Measurements from ENCODE around the gene ZNF862.
"Not testable (repeated sequence)": the region's sequence is repeated elsewhere in the genome, so short reads cannot be mapped to it uniquely, and the experiment has no call there.

DNA sequence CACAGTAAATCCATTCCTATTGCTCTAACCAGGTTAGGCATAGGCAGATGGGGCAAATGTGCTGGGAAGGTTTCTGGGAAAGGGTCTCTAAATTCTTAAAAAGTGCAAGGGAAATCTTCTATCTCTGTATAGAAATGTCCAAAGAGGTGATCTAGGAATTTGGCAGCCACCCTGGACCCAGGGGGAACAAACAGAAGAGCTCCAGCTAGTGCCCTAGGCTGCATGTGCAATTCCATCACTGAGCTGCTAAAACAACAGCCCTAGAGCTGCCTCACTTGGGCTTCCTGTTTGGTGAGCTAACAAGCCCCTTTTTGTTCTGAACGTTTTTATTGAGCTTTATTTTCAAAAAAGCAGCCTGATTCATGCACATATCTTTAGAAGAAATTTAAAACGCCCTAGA is 52.5 kb downstream of the ZNF862 start:
- TF ChIP-seq, protein P1, sequence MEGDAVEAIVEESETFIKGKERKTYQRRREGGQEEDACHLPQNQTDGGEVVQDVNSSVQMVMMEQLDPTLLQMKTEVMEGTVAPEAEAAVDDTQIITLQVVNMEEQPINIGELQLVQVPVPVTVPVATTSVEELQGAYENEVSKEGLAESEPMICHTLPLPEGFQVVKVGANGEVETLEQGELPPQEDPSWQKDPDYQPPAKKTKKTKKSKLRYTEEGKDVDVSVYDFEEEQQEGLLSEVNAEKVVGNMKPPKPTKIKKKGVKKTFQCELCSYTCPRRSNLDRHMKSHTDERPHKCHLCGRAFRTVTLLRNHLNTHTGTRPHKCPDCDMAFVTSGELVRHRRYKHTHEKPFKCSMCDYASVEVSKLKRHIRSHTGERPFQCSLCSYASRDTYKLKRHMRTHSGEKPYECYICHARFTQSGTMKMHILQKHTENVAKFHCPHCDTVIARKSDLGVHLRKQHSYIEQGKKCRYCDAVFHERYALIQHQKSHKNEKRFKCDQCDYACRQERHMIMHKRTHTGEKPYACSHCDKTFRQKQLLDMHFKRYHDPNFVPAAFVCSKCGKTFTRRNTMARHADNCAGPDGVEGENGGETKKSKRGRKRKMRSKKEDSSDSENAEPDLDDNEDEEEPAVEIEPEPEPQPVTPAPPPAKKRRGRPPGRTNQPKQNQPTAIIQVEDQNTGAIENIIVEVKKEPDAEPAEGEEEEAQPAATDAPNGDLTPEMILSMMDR (conservative IDR thresholded peaks at IDR 0.05; ENCODE audit: low read length): not testable (repeated sequence)
- TF ChIP-seq EZH2phosphoT487 (IDR thresholded peaks at IDR 0.05; ENCODE audit: borderline replicate concordance): not testable (repeated sequence)
